Measurements from ENCODE around the gene EBF3.

EBF3 gene

DNA sequence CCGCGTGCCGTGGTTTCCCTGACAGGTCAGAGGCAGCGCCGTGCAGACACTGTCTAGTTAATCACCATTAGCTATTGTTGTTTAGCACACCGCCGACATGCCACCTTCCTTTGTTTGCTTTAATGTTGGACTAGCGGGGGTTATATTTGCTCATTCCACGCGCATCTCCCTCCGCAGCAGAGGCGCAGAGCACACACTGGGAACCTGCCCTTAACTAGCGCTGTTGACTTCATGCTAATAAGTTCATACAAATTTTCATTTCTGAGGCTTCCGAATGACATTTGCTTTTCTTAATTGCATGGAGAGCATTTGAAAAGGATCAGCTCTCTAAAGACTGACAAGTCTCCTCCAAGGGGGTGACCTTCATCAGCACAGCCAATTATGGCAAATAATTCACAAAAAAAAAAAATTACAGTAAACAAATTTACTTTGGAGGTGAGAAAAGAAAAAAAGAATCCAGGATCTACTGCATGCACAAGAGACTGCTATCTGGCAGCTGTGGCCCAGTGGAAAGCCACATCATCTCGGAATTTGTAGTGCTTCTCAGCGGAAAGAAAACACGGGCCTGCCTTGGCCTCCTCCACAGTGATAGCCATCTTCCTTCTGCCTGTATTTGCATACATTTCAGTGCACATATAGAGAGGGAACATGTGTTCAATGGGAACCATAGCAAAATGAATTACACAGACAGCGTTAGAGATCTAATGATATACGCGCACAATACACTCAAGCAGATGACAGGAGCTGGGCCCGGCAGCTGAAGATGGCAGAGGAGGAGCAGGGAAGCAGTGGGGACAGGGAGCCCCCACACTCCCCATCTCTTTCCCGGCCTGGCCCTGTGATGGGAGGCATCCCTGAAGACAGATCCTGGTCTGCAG lies 94.2 kb downstream of the EBF3 start:
- DNase-seq = no peak

DNA sequence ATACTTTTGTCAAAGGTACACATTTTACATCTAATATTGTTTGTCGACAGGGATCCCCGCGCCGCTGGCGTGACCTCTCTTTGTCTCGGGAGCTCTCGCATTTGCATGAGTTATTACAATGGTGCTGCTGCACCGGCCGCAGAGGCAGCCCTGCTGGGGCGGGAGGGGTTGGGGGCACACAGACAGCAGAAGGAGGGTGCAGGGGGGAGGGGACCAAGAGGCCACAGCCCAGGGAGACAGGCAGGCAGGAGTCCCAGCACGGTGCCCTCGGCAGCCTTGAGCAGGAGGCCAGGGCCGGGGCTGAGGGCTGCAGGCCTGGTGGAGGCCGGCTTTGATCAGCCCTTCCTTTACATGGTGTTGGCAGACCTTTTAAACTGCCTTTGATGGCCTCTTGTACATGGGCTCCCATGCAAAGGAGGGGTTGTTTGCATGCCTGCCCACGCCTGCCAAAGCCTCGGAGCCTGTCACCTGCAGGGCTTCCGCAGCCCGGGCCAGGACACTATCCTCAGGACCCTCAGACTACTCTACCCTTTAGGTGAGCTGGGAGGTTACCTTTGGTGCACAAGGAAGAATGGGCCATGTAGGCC lies 95.5 kb downstream of the EBF3 start:
- DNase-seq = no peak

DNA sequence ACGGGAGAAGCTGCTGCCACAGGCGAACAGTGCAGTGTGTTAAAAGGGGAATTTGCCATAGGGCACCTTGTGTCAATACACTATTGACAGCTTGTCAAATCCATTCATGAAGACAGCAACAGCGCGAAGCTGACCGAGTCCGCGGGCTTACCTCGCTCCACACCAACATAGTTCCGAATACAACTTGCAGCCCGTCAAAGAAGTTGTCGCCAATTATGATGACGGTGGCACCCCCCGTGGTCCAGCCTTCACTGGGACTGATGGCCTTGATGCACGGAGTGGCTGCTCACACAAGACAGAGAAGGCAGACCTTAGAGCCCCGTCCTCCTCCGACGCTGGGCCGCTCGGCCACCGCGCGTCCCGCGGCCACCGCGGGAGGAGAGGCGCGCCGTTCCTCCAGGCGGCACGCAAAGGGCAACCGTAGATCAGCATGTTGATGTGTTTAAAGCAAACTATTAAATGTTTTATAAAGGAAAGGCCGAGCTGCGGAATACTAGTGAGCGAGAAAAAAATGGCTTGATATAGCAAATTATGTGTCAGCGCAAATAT lies 96.4 kb downstream of the EBF3 start:
- DNase-seq = no peak

DNA sequence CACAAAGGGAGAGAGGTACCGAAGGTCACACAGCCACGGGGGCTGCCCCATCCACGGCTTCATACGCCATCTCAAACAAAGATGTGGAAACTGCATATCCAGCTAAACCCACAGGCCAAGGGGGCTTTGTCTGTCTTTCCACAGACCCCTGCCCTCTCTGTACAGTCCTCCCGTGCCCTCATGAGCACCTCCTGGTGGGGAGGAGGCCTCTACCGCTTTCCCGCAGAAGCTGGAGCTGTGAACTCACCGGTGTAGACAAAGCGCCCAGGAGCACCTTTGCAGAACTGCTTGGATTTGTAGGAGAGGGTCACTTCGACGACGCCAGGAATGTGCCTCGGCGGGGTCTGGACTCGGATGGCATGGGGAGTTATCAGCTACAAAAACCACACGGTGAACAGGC lies 97.2 kb downstream of the EBF3 start:
- no peak for DNase-seq

DNA sequence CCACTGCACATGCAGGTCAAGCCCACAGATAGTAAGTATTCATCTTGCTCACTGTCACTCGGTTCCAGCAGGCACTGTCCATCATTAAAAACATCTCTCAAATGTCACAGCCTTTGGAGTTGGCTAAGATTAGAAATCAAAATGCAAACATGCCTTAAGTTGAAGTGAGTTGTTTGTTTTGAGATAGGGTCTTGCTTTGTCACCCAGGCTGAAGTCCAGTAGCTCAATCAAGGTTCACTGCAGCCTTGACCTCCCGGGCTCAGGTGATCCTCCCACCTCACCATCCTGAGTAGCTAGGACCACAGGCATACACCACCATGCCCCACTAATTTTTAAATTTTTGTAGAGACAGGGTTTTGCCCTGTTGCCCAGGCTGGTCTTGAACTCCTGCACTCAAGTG lies 98.1 kb downstream of the EBF3 start:
- DNase-seq = no peak

DNA sequence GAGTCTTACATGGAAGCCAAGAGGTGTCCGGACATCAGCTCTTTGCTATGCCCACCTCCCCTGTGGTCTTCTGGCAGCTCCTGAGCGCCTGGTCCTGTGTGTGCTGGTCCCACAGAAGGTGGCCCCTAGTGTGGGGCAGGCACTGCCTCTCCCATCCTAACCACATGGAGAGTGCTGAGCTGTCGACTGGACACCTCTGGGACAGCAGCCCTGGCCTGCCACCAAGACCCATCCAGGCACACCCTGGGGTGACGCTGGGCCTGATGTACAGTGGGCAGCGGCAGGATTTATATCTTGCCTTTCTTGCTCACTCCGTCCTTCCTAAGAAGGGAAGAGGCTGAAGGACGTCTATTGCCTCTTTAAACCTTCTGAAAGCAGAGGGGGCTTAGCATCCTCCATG lies 98.7 kb downstream of the EBF3 start:
- DNase-seq = no peak

DNA sequence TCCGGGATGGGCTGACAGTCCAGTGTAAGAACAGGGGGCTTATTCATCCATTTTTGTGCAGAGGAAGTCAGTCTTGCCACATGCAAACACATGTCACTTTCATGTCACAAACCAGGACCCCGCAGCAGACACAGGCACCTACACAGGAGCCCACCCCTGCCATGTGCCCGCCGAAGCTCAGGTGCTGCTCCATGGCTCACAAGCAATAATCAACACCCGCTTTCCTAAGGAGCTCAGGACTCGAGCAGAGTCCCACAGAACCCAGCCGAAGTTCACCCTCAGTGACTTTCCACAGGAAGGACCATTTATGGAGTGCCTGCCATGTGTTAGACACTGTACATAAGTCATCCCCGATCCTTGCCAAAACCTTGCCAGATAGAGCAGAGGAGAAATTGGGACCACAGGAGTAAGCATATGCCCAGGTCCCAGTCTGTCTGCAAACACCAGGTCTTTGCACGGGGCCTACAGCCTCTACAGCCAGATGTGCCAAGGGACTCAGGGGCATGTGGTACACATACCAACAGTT lies 99.4 kb downstream of the EBF3 start:
- no peak for DNase-seq

DNA sequence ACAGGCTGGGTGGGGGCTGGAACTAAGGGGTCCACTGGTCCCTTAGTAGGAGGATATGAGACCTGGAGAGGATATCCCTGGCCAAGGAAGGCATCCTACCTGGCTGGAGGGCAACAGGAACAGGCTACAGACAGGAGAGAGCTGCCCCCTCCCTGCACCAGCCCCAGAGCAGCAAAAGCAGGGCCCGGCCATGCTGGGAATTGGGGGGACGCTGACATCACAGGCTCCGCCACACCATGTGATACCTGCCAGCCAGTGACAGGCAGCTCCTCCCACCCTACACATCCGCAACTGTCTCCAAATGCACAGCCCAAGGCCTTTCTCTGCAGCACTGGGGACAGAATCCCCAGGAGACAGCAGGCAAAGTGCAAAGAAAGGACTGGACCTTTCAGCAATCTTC lies 100.0 kb downstream of the EBF3 start:
- no peak for DNase-seq

DNA sequence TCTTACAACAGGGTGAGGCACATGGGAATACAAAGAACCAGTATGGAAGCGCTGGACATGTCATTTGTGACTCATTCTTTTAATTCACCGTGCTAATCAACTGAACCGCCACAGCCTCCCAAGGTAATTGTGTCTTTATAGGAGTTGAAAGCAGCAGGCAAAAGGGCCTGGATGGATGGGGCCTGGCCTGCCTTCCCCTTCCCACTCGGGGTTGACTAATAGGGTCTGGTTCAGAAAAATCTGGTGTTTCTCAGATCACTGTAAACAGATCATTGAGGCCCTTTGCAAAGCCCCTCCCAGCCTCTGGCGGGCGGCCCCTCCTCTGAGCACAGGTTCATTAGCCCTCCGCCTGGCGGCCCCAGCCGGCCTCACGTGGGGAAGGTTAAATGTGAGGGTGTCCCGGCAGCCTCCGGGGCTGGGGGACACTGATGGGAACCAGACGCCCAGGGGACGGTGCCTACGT lies 100.8 kb downstream of the EBF3 start:
- no peak for DNase-seq

DNA sequence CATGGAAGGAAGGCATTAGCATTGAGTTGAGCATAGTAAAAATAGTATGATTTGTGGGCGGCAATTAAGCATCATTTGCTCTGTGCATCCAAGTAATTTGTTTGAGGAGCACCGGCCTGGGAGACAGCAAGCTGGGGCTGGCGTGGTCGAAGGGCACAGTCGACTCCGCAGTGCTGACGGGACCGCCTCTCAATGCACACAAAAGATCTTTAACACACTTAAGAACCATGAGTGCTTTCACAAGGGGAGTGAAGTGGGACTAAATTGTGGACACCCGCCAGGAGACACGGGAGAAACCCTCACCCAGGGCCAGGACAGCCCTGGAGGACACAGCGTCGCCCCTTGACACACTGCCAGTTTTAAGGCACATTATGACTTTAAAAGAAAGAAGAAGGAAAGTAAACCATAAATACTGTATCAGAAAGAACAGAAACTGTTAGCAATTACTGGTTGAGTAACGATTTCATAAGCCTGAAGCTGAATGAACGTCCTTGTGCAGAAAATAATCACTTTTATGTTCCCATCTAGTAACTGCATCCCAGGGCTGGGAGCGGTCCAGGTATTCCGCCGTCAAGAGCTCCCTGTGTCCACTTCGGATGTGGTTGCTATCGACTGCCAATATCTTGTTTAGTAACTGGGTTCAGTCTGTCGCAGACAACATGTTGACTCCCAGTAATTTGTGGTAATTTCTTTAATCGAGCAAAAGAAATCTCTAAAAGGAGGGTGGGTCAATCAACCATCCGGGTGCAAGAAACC lies 102.1 kb downstream of the EBF3 start:
- no peak for DNase-seq

DNA sequence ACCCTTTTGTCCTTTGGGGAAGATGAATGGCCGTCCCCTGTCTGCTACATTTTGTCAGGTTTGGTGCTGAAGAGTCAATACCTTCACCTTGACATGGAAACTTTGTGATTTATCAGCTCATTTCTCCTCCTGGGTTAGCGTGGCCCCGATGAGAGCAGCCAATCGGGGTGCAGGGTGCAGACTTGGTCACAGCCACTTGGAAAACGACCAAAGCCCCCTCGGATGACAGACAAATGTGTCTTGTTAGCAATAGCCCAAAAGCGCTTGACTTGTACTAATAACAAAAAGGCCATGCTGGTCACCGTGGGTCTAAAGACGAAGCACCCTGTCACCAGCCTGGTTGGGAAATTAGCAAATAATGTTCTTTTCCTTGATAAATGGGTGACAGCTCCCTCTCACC lies 103.7 kb downstream of the EBF3 start:
- no peak for DNase-seq

DNA sequence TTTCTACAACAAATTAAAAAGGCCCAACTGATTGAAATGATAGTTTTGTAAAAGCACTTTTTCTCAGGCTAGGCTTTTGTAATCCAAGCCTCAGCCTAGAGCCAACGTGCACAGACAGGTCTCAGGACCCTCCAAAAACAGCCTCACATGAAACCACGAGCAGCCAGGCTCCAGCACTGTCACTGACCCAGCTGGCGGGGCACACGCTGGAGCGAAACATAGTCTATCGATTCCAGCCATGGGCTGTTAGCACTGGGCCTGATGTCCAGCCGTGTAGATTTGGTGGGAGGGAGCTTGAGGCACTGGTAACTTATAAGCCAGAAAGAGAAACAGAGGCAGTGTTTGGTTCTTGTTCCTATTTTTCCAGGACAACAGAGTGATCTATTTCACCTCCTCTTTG lies 104.5 kb downstream of the EBF3 start:
- no peak for DNase-seq

DNA sequence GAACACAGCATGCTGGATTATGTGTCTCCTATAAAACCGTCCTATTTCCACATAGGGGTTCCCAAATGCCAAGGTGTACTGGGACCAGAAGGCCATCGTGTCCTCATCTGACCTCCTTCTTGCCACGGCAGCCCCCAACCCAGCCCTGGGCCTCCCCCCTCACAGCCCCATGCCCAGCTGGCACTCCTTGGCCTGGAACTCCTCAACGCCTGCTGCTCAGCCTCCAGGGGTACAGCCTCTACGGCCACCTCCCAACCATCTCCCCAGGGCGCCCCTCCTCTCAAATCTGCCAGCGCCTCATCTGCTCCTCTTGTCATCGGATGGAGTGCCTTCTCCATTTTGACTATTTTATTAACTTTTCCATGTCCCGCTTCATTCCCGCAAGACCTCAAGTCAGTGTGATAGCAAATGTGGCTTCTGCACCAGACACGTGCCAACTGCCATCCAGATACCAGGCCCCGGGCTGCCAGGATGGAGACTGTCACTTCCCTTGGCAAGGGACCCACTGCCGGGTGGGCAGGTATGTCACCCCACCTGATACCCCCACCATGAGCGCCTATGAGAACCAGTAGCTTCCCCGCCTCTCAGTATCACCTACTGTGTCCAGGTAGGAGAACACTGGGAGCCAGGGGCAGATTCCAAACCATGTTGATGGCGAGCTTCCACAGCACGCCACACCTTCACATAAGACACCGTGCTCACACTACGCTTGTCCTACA lies 106.7 kb downstream of the EBF3 start:
- no peak for DNase-seq

DNA sequence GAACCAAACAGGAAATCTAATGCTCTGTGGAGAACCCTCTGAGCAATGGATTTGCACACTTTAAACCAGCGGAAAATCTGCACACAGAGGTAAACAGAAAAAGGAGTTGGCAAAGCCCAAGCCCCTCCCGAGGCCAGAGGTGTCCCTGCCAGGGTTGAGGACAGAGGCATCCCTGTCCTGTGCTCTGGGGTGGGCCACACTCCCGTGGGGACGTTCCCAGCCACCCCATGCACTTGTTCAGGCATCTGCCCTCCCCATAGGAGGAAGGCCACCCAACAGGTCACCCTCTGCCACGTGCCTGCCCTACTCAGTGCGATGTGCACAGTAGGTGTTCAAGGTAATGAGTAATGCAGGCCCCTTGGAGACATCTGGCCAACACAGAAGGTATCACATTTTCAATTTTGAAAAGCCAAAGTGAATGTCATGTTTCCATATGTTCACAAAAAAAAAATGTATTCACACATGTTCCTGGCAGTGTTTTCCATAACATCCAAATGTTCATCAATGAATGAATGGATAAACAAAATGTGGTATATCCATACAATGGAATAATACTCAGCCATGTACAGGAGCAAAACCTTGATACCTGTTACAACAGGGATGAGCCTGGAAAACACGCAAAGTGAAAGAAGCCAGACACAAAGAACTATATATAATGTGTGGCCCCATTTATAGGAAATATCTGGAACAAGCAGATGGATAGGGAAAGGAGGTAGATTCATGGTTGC lies 108.1 kb downstream of the EBF3 start:
- no peak for DNase-seq

DNA sequence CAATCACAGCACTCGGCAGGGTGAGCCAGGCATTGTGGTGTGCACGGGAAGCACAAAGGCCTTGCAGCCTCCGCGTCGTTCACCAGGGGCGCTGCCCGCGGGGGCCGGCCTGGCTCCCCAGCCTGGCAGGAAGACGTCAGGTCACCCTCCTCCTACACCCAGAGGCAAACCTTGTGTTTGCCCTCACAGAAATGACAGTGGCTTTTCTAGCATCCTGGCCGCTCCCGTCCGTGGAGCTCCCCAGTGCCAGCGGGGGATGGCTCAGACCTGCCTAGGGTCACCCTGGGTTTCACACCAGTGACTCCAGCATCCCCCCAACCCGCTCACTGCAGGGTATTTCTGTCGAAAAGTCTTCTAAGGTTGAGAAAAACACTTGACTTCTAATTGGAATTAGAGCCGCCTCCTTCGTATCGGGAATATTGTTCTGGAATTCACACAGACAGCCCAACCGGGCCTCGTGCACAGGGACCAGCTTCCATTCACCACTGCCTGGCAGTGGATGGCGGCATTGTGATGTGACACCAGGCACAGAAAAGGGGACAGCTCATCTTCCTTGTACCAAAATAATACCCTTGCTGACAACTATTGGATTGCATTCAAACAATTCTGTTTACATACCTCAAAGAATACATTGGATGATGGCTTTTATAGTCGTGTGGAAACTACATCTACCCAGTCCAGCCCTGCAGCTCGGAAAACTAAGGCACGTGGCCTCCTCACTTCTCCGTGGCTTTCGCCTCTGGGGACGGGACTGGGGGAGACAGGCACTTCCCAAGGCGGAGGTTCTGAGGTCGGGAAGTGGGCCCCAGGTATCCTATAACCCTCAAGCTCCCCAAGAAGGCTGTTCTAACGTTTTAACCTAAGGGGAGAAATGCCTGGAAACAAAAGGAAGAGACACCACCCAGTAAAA lies 109.0 kb downstream of the EBF3 start:
- no peak for DNase-seq

DNA sequence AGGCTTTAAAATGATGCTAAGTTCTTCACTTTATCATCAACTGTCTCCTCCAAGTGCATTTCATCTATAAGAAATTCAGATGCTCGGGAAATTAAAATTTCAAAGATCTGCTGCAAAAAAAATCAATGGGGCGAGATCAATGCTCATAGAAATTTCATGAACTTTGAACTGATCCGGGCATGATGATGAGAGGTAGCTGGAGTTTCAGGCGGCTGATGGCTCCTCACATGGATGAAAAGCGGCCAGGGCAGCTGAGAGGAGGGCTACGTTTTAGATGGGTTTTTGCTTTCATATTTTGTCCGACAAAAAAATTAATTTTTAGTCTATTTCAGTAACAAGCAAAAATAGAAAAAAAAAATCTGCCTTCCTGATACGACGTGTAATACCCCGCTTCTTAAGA lies 109.9 kb downstream of the EBF3 start:
- DNase-seq = no peak

DNA sequence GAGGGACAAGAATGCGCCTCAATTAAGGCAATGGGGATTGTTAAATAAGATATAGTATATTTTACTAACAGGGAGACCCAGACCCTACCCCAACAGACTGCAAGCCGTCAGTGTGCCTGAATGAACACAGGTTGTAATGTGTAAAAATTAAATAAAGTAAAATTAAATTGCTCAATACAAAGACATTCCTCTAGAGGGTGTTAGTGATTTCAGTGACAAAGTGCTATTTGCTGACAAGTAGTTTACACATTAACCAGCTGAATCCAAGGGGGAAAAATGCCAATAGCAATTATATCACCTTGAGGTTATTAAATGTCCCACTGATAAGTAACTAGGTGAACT lies 110.5 kb downstream of the EBF3 start:
- DNase-seq = no peak

DNA sequence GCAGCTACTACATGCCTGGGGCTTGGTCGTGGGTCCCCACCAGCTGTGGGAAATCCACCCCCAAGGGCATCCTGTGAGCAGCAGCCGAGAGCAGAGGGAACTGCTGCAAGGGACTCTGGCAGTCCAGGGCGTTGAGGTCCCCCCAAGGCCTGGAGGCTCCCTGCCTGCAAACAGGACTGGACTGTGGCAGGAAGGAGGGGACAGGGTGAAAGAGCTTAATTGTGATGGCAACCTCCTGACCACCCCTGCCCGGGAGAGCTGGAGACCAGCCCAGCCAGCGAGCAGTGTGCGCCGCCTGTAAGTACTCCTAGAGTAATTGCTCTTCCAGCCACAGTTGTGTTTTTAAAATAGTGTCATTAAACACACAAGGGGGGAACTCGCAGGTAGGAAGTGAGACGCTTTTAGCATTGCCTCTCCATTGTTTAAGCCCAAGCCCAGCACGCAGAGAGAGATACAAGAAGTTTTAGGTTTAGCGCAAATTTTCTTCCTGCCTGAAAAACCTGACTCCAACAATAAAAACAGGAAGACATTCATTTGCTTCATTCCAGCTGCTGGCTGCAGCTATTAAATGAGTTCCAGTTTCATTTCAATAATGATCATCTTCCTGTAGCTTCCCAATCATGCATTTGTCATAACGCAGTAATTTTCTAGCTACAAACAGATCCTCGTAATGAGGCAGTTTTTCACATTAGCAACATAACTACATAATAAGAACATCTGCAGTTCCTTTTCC lies 111.1 kb downstream of the EBF3 start:
- no peak for DNase-seq

DNA sequence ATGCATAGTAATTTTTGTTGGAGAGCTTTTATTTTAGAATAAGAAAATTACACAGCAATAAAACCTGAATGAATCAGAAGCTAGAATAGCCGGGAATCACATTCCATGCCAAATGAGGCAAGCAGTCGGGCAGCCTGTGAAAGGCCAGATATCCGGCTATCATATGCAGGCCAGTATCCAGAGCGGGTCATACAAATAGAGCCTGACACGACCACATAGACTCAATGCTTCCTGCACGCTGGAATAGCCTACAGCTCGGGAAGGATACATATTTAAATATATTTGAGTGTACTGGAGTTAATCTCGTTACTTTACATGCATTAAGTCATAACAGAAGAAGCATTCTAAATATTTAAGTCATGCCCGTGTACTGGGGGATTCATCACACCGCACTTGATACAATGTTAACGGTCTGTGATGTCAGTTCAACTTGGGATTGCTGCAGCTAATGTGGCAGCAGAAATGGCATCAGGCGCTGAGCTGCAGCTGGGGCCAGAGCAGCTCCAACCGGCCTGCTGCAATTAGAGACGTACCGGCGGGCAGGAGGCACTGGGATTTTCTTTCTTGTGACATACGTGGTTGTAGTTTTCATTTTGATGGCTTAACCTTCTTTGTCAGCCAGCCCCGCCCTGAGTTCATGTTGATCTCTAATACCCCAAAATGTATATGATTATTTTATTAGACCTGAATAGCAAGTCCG lies 112.0 kb downstream of the EBF3 start:
- DNase-seq = no peak

All from inflammatory macrophage (primary cell).